Stimulated activated CD8-positive, alpha-beta memory T cell treated with anti-CD3 and anti-CD28 coated beads, Interleukin-4, amount 100 ng/mL, for 24 hours (primary cell): Measurements from ENCODE around the gene SPRY2.
"Not testable (repeated sequence)": the region's sequence is repeated elsewhere in the genome, so short reads cannot be mapped to it uniquely, and the experiment has no call there.

ENCODE experiments used
- DNase-seq: peaks from one replicate; pipeline ENCODE4 v3.0.0-alpha.2; 2020; ENCODE audit warnings: low read depth

SPRY2 gene, protein sequence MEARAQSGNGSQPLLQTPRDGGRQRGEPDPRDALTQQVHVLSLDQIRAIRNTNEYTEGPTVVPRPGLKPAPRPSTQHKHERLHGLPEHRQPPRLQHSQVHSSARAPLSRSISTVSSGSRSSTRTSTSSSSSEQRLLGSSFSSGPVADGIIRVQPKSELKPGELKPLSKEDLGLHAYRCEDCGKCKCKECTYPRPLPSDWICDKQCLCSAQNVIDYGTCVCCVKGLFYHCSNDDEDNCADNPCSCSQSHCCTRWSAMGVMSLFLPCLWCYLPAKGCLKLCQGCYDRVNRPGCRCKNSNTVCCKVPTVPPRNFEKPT

DNA sequence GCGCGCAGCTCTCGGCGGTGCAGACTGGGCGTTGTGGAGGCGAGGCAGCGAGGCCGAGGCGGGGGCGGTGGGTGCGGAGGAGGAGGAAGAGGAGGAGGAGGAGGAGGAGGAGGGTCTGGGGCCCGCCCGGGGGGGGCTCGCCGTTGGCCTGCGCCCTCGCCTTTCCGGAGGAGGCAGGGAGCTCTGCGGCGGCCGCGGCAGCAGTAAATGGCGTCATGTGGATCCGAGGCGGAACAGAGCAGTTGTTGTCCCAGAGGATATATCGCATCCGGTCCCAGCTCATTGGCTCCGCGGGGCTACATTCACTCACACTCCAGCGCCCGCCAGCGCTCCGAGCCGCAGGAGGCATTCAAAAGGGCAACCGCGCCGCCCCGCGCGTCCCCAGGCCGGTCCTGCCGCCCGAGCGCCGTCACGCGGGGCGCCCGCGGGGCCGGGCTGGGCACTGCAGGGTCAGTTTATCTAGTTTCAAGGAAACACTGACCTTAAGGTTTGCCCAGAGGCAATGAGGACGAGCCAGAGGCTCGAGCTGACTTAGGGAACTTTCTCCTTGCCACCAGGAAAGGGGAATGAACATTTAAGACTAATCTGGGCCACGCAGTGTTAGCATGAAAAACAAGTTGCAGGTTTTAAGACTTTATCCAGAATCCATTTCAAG, at the start of gene SPRY2:
SPRY2 (minus strand) TSS at position 26 of the 655 bp plus-strand sequence. CDS start 3,421 bp downstream, outside the sequence.
- no peak for DNase-seq

DNA sequence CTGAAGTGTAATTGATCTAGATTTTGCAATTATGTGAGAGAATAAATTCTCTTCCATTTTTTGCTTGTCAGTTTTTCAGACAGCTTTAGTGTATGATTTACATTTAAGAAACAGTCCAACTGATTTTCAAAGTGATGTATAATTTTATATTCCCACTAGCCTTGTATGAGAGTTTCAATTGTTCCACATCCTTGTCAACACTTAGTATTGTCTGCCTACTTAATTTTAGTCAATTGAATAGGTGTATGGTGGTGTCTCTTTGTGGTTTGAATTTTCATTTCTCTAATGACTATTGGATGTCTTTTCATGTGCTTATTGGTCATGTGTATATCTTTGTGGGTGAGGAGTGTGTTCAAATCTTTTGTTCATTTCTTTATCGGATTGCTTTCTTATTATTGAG, 49.4 kb upstream of the SPRY2 start:
- DNase-seq: no peak

DNA sequence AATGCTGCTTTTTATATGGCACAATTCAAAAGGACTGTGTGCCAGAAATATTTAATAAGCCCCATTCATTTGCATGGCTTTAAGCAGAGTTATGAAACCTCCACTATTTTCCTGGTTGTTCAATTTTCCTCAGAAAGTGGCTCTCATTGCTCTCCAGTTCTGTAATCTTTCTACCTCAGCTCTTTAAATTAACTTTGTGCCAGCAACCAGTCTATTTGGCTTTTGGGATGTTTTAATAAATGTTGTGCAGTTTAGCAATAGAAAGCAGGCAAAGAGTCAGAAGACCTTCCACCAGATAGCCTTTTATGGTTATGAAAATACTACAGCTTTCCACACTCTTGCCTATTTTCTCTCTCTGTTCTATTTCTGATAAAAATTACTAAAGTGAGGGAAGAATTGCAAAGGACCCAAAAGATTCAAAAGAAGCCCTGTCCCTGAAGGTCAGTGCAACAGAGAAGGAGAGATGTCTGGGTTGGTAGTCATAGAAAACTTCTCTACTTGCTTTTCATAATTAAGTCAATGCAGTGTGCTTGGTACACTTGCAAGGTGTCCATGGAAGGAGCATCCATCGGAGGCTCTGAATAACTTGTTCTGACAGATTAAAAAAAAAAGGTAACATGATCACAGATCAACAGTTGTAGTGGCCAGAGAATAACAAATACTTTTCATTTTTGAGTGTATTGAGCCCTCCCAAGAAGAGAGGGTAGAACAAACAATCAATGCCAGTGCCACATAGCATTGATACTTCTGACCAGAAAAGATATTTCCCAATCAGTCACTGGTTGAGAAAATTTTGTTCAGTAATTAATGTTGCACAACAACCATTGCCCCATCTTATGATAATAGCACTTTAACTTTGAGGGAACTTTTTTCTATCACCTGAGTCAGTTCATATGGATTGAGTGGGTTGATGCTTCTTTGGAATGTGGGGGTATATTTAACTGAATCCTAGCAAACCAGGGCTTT, 48.4 kb upstream of the SPRY2 start:
- DNase-seq: no peak

DNA sequence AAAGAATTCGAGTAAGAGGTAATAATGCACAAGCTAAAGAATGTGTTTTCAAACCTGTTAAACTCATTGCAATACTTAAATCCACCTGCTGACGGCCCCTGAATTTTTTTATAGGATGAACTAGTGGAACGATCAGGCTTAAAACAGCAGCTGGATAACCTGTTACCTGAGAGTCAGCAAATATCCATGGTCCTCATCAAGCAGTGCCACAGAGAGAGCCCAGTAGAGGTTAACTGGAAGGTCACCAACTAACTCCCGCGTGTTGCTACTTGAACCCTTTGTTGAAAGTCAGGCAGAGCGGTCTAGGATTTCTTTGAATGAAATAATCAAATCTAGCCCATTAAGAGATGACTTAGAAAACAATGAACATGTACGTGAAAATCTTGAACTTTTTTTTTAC, 47.6 kb upstream of the SPRY2 start:
- DNase-seq: no peak

DNA sequence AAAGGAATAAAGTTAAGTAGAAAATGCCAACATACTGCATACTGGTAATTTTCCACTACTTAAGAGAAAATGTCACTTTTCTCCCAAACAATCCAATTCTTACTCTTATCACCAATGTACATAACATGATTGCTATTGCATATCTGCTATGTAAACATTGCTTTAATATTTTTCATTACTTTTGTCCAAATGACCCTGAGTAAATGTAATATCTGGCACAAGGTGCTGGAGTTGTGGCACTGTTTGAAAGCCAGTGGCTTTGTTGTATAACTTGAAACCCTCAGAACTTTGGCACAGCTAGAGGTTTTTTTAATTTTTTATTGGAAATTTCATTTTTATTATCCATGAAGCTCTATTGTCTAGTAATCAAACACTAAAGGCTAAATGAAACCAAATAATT, 45.7 kb upstream of the SPRY2 start:
- no peak for DNase-seq

DNA sequence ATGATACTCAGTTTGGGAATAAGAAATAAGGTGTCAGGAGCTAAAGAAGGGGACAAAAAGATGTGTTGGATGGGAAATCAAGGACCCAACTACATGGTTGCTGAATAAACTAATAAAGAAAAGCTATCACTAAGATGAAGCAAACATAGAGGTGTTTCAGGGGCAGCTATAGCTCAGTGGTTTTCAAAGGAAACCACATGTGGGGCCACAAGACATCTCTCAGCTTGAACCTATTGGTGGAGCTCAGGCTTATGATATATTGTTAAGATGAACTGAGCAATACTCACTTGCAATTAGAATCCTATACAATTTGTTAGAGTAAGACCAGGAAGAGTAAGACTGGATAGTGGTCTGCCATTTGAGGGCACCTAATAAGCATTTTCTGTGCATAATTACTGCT, 45.1 kb upstream of the SPRY2 start:
- no peak for DNase-seq

DNA sequence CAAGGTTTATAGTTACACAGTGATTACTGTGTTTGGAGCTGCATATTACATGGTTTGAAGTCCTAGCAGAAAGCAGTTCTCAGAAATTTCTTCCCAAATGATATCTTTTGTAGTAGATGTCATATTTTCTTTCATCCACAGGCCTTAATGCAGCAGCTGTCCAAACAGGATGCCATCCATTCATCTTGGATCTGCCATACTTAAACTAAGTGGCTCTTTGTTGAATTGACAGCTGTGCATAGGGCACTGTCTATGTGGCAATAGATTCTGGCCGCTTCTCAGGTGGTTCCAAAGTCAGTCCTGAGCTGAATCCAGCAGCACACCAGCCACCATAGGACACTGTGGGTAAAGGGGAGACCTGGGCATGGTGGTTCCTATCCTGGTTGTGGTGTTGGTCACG, 41.6 kb upstream of the SPRY2 start:
- DNase-seq: no peak

DNA sequence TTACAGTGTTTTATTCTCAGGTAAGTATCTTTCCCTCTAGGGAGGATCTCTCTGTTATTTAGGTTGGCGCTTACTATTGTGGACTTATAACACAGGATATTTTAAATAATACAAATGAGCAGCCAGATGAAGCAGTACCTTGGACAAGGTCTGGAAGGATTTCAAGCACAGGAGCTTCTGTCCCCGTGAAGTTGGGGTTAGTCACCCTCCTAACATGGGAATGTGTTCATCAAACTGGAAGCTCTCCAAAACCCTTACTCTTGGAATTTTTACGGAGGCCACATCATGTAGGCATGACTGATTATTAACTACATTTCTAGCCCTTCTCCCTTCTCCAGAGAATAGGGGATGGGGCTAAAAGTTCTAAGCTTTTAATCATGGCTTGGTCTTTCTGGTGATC, 38.3 kb upstream of the SPRY2 start:
- no peak for DNase-seq

DNA sequence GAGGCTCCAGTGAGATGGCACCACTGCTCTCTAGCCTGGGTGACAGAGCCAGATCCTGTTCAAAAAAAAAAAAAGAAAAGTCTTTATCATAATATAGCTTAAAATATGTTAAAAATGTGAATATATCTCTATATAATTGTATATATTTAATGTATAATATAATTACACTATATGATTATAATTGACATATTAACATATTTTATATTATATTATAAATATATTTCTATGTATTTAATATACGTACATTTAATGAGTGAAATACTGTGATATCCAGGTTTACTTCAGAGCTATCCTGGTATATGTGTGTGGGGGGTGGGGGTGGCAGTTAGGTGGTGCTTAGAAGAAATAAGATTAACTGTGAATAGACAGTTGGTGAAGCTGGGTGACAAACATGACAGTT, 35.6 kb upstream of the SPRY2 start:
- DNase-seq: no peak

DNA sequence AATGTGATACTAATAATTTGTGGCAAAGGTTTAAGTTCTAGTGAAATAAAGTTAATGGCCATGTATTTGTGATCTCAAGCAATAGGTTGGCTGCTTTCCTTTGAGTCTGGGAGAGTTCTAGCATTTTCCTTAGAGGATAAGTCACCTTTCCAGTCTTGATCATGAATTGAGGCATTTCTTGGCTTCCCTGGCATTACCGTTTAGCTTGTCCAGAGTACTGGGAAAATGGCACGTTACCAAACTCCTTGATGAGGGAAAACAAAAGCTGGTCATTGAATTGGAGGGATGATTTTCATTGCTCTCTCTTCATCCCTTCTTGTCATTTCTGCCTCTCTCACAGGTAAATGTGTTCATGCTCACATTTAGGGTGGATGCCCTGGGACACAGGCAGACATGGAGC, 34.0 kb upstream of the SPRY2 start:
- no peak for DNase-seq

DNA sequence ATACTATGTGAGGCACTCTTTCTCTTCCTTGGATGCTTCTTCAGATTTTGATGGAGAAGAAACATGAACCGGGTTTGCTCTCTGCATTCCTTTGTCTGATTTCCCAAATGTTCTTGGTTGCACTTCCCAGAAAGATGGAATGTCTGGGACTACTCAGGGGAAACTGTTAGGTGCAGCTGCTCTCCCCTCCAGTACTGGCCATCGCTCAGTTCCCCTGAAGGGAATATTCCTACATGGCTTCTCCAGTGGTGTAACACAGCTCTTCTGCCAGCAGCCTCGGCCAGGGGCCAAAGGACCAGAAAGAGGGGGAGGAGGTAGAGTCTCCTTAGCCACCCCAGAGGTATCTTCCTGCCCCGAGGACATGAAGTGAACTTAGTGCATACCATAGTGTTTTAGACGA, 33.5 kb upstream of the SPRY2 start:
- no peak for DNase-seq

DNA sequence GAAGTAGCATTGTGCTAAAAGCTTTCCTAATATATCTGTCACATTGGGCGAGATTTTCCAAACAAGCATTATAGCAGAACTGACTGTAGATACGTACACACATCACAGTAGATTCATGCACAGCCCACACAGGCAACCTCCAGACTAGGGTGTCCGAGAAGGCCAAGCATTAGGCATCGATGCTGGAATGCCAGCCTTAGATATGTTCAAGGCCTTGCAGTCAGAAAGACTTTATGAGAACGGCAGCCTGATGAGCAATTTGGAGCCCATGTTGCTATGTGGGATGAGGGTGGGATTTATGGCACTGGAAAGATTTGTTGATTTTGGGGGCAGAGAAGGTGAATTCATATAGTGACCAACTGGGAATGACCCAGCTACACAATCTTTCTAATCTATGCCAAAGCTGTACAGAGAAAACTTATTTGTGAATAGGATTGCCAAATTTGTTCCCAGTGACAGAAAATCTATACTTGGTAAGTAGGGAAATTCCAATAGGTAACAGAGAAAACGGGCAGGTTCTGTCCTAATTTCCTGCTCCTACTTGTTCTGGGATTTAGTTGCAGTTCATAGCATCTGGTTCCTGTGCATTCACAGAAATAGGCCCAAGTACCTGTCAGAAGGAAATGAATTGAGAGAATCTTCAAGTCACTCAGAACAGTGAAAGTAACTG, 31.0 kb upstream of the SPRY2 start:
- no peak for DNase-seq

DNA sequence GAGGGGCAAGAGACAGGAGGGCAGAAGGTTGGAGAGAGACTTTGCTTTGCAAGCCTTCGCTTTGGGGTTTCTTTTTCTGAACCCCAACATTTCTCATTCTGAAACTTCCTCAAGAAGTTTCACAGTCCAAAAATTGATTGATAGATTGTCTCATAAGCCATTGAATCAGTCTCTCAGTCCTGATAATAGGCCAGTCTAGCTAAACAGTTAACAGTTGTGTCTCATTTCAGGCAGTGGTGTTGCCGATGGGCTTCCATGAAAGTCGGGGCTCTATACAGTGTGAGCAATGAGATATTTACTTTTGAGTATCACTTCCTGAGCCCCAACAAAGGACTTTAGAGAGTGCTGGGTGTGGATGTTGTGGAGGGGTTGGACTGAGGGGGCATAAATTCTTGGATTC, 26.5 kb upstream of the SPRY2 start:
- no peak for DNase-seq

DNA sequence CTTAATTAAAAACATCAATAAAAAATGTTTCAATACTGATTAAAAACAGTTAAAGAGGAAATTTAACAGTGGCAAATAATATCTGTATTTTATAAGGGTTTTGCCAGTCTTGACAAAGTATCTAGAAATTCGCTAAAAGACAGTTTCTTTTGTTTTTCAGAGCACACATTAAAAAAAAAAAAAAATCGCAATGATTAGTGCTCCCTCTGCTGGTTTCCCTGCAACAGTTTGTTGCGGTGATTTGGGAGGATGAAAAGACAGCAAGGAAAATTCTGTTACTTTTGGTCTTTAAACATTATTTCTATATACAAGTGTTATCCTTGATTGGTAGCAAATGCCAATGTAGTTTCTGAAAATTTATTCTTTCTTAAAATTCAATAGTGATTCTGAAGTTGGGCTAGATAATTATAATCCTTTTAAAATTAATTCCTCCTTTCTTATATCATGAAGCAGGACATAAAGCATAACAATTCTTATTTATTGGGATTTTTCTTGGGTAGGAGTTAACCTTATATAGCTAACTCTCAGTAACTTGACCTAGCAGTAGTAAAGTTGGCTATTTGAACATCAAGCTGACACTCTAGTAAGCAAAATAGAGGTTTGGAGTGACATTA, 23.1 kb upstream of the SPRY2 start:
- no peak for DNase-seq

DNA sequence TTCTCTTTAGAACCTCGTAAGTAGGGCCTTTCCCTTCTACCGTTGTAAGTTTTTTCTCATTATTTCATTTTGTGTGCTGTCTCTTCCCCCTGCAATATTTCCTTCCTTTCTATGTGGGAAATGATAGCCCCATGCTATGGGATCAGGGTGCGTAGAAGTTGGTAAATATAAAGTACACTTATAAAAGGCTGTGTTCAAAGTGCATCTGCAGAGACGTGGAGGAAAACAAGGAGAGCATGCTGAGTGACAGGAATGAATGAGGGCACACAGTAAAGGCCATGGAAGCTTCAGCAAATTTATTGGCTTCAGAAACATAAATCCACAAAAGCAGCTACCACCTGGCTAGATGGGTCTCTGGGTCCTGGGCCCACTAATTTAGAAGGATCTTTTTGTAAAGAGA, 21.6 kb upstream of the SPRY2 start:
- DNase-seq: no peak

DNA sequence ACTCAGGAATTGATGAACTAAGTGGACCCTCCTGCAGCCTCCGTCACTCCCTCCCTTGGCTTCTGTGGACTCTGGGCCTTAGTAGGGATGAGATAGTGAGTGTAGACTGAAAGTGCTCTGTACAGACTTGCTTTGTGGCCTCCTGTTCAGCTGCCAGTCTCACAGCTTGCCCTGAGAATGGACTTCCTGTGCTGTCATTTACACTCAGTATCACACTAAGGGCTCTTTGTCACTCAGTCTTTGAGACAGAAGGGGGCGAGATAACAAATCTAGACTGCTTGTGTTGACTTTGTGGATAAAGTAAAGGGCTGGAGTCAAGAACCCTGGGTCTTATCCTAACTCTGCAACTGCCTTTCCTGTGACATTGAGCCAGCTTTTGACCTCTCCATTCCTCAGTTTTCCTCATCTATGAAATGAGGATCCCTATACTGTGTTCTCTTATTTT, 21.0 kb upstream of the SPRY2 start:
- no peak for DNase-seq

DNA sequence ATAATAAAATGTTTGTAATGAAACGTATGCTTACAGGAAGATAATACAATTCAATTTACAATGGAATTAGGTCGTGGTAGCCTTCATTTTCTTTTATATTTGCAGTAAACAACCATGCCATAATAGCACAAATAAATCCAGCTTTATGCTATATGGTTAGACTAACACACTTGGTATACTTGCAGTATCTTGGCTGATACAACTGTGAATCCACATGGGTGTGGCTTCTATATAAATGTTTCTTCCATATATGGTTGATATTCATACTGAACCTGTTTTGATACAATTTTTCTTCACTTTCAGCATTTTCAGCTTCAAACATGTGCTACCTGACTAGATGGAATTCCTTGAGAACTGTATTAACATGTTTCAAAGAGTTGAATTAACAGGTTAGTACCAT, 20.4 kb upstream of the SPRY2 start:
- DNase-seq: no peak

DNA sequence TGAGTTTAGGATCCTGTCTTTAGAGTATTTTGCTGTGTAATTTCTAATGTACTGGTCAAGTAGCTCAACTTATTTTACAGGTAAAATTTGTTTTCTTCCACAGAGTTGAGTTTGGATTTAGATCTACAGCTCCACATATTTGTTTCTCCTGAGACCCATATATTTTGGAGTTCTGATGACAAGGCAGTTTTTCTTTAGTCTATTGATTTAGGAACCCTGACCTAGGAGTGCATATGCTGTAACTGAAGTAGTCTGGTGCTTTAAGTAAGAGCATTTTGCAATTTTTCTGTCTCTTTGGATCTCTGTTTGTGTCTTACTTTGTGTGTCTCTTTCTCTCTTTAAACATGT, 19.5 kb upstream of the SPRY2 start:
- no peak for DNase-seq

DNA sequence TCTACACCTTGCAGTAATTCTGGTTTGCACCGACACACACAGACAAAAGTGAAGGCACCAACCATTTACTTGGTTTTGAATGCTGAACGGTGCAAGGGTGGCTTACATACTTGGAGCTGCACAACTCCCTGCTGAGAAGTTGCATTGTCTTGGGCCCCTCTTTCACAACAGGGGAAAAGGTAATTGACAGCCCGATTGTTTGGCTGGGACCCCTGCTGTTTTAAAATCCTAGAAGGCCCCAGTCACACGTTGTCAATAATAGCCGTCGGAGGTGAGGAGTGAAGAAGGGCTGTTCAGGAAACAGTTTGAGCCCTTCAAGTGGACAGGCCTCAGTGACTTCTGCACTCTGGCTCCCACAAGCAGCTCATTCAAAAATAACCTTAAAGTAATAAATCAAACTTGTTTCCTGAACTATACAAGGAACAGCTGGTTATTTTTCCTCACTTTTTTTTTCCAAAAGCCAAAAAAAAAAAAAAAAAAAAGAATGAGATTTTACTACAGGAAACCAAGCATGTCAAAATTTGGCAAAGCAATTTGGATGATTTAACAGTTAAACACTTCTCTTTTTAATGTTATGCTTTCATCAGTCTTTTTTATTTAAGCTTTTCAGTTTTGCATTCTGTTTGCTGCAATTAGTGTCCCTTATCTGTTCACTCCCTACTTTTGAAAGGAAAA, 19.0 kb upstream of the SPRY2 start:
- DNase-seq: no peak

DNA sequence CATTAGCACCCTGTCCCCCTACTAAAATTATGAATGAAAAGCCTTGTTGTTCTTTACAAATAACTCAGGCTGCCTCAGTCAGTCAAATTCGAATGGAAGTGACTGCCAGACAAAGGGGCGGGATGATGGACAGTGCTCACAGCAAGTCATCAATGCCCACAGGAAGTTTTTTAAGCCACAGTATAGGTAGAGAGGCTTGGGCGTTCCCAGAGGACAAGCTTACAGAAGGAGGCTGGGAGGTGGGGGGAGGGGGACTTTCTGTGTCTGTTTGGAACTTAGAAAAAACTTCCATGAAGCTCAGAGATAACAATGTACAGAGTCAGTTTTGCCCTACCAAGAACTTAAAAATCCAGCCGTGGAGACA, 18.5 kb upstream of the SPRY2 start:
- DNase-seq: no peak

DNA sequence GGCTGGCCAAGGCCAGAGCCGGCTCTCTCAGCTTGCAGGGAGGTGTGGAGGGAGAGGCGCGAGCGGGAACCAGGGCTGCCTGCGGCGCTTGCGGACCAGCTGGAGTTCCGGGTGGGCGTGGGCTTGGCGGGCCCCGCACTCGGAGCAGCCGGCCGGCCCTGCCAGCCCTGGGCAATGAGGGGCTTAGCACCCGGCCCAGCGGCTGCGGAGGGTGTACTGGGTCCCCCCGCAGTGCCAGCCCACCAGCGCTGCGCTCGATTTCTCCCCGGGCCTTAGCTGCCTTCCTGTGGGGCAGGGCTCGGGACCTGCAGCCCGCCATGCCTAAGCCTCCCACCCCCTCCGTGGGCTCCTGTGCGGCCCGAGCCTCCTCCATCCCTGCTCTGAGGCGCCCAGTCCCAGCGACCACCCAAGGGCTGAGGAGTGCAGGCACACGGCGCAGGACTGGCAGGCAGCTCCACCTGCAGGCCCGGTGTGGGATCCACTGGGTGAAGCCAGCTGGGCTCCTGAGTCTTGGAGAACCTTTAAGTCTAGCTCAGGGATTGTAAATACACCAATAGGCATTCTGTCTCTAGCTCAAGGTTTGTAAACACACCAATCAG, 14.7 kb upstream of the SPRY2 start:
- DNase-seq: not testable (repeated sequence)
